NCI-H526 treated with DMSO at 0.1 percent for 48 hours (cell line): ENCODE results near the gene NELL1.
A peak's percentile ranks its signal among the peaks of the same experiment; 100 is the strongest.

ENCODE experiments used
- DNase-seq: peaks from one replicate; lab custom pipeline; 2025; lab: John Stamatoyannopoulos, UW

NELL1 gene

DNA sequence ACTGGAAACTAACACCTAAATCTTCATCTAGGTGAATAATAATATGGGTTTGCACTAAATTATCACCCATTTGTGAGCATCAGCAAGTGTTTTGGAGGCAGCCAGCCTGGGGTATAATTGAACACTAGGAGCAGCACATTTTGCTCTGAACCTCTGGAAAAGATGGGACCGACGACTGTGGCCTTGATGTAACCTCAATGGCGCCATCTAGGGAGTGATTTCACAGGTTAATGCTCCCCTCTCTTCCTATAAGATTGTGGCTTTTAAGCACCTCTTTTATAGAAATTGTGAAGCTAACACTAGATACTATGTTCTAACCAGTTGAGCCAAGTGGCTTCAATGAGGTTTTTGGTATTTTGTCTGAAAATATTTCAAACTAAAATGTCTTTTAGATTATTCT, 203.7 kb downstream of the NELL1 start:
- peak; percentile 80 for DNase-seq

DNA sequence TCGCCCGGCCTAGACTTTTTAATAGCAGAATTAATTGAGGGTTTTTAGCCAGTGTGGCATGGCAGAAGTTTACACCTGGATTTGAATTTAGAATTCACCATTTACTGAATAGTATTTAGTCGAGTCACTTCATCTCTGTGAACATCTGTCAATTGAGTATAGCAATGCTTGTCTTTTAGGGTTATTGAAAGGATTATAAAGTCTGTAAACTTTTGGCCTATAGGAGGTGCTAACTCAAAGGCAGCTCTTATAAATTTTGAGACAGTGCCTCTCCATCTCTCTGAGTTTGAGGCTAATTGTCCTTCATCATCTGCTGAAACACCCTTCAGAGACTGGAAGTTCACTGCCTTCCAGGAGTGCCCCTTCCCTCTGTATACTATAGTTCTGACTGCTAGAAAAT, 205.0 kb downstream of the NELL1 start:
- no peak for DNase-seq

DNA sequence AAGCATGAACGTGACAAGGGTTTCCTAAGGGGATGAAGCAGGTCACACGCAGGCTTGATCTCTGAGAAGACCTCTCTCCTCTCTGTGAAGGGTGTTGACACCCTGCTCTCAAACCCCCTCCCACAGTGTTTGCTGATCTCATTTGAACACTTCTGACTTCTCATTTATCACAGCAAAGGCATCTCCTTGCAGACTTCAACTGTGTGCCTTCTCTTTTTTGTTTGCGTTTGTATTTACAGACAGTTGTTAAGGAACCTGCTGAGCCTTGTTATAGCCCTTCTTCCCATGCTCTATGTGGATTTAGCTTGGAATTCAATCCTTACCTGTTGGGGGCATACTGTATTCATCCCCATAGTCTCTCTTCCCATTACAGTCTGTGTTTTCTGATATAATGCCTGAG, 206.5 kb downstream of the NELL1 start:
- no peak for DNase-seq

DNA sequence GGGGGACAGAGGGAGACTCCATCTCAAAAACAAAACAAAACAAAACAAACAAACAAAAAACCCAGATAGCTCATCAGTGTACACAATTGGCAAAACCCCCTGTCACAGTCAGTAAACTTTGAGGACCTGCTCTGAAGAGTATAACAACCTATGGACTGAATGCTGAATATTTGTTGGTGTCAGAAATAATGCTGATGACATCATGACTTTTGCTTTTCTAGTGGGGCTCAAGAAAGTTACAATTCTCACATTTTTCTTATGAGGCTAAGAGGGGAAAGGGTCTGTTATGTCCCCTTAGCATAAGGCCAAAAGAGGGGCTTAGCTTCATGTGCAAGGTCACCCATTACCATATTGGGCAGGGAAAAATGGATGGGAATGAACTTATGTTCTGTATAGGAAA, 207.4 kb downstream of the NELL1 start:
- no peak for DNase-seq

DNA sequence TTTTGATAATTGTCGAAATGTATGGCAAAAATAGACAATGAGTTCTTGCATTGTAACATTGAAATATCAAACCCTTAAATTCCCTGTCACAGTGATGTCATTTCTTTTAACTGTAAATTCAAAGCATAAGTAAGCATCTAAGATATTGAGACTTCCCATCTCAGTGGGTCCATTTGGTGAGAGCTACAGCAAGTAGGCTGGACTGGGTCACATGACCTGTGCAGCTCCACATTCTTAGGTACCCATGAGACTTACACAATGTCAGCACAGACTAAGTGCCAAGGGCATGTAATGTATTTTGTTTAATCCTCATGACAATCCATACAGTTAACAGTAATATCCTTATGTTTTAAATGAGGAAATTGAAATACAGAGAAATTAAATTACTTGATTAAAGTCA, 210.7 kb downstream of the NELL1 start:
- DNase-seq = no peak

DNA sequence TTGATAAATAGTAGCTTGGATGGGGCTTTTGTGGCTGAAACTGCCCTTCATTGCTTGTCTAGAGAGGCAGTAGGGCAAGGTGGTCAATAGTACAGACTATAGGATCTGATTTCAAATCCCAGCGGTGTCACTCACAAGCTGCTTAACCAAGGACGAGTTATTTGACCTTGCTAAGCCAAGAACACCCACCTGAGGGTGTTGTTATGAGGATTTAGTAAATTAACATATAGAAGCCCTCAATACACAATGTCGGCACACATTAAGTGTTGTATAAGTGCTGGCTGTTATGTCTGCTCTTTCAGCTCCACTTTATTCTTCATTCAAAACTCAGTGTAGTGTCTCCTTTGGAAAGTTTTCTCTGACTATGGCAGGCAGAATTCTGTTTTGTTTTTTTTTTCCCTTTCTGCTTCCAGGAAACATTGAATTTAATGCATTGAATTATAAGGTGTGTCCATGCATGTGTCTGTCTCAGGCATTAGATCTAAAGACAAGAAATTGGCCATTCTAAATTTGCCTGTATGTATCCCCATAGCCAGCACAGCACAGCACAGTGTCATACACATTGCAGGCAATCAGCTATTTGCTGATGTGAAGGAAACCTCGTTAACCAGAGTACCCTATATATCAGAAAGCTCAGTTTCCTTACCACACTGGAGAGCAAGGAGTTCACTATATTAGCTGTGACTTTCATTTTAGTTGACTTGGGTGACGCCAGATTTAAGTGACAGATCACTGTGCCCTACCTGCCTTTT, 212.1 kb downstream of the NELL1 start:
- no peak for DNase-seq

DNA sequence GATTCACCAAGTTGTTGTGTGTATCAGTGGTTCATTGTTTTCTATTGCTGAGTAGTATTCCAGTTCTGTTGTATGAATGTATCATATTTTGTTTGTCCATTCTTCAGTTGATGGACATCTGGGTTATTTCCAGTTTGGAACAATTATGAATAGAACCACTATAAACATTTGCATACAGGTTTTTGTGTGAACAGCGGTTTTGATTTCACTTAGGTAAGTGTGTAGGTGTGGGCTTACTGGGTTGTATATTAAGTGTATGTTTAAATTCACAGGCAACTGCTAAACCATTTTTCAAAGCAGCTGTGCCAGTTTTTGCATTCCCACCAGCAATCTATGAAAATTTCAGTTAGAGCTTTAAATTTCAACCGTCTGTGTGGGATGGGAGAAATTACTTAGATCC, 217.8 kb downstream of the NELL1 start:
- DNase-seq = peak; percentile 86

DNA sequence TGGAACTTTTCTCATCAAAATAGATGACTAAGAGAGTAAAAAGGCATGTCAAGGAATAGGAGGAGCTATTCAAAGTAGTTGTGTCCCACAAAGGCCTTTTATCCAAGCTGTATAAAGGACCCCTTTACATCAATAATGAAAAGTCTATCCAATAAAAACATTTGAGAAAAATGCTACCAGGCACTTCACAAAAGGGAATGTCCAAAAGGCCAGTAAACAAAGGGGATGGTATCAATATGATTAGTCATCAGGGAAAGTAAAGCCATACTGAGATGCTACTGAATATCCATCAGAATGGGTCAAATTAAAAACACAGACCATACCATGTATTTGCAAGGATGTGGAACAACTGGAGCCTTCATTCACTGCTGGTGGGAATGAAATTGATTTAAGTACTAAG, 224.9 kb downstream of the NELL1 start:
- no peak for DNase-seq

DNA sequence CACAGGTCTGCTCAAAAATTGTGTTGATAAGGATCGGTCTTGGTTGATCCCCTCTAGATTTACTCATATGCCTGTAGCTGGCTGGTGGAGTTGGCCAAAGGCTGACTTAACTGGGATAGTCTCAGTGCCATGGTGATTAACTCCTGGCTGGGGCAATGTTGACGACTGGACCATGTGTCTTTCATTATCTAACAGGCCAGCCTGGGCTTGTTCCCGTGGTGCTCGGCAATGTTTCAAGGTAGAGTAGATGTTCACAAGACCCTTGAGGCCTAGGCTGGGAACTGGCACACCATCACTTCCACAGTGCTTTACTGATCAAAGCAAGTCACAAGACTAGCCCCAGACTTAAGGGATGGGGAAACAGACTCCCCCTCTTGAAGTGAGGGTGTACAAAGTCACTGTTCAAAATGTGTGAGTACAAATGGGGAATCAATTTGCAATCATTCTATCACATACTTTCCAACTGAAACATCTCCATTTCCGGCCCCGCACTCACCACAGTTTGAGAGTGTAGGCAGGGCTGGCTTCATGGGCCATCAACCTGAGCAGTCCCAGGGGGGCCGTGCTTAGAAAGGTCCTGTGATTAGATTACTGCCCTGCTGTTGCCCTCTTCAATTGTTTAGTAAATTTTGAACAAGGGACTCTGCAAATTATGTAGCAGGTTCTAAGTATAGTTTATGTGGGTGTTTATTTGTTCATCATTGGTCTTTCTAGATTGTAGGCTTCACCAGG, 240.8 kb downstream of the NELL1 start:
- DNase-seq = no peak

DNA sequence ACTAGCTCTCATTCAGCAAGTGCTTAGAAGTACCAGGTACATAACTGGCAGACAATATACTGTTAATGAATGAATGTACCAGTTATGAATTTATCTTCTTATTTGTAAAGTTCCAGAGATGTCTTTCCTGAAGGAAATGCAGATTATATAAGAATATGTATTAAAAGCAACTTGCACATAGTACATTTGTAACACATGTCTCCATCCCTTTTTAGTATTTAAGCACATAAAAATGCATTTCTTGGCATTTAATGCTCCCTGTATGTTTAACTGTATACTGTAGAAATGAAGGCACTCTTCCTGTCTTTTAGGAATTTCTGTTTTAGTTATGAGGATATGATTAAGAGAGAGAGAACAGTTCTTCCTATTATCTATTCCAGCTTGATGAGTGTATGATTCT, 241.3 kb downstream of the NELL1 start:
- DNase-seq = no peak

DNA sequence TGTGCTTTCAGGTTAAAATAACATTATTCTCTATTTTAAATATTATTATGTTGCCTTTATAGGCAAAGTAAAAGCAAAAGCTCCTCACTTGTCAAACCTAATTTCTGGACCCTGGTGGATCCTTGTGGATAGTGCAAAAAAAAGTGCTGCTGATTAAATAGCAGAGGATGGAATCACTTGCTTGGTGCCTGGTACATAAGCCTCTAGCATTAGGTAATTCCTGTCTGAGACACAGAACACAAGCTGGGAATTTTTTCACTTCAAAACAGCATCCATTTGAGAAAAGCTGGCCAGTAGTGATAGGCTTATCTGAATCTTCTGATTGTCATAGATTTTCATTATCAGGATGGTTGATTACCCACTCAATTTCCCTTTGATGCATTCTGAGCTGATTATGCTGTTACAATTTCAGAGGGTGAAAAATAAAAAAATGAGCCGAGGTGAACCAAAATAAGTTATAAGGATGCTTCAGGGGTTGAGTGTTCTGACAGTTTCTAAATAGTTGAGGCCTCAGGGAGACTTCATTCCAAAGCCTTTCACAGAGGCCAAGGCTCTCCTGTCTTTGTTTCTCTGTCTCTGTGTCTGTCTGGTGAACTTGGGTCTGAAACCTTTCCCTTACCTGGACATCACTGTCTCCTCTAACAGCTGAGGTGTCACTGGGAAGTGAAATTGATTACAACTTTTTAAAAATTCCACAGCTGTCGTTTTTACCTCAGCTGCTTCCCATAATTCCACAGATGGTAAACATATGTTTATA, 242.9 kb downstream of the NELL1 start:
- DNase-seq = no peak

DNA sequence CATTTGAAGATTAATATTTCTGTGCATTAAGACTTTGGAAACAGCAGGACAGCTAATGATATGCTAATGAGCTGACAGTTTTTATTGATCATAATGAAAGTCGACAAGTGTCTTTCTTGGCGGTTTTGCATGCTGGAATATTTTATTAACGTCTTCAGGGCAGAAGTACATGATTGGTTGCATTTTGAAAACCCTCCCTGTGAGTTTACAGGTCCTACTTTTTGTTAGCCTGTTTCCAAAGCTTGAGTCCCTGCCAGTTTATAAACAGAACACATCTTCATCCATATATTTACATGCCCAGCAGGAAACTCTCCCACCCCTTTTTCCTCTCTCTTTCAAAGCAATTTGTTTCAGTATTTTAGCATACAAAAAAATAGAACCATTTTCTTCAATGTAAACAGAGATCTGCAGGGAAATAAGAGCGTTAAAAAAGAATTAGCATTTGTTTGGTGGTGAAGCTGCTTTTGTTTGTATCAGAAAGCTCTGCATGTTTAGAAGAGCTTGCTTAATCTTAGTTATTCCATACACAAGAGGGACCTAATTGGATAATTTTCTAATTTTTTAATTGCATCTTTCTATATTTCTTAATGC, 243.6 kb downstream of the NELL1 start:
- no peak for DNase-seq

DNA sequence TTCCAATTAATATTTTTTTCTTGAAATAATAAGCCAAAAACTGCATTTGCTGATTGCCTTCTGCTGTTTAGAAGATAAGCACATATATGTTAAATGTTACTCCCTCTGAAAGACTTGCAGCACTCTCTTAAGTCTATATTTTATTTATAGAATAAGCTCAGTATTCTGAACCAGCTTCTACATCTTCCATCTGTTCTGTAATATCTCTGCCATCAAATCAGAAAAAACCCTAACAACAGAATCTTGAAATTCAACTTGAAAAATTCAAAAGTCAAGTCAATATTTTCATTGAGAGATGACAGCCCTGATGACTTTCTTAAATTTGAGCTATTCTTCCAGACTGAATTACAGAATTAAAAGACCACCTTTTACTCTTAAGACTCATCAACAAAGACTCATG, 247.9 kb downstream of the NELL1 start:
- DNase-seq = no peak

DNA sequence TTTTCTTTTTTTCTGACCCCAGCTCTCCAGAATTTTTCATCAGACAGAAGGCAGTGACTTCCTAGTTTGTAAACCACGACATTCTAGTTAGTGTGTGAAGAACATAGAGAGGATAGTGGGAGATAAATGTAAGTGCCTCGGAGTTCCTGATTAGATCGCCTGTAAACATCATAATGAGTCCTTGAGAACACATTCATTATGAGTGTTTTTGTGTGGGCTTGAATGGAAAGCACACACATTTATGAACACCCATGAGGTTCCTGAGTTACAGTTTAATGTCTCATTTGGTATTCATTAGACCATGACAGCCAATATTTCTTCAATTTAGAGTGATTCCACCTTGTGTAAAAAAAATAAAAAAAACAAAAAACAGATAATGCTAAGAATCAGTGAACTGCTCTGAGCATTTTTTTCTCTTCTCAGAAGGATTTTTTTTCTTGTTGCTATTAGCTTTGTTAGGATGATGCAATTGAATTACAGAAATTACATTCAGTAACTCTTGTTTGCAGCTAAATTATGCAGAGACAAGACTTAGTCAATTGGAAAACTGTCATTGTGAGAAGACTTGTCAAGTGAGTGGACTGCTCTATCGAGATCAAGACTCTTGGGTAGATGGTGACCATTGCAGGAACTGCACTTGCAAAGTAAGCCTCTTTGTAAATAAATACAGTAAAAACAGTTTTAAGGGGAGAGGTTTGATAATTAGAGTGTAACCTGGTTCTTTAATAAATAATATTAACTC, 257.6 kb downstream of the NELL1 start:
- no peak for DNase-seq

DNA sequence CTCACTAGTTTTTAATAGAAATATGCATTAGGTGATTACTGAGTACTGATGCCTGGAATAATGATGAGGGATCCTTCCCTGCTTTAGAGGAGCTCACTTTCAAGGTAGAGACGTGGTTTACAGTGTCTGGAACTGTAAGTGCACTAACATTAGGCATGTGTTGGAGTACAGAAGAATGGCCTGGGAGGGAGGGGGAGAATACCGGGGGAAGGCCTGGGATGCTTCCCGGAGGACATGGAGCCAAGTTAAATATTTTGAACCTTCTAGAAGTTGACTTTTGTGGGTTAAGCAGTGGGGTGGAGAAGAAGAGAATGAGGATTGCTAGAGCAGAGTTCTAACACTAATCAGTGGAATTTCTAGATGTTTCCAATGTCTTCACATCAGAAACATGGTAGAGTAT, 261.6 kb downstream of the NELL1 start:
- no peak for DNase-seq

DNA sequence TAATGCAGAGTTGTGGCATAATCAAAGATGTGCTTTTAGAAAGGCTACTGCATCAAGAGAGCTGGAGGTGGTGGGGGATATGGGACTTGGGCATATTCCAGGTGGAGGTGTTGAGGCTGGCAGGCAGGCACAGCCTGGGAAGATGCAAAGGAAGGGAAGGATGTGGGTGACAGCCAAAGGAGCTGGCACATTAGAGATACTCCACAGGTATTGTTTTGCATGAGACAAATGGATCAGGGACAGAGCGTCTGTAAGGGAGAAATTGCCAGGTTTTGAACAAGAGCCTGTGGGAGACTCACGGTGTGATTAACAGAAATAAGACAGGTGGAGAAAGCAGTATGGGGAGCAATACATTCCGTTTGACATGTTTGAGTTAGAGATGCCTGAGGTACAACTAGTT, 263.7 kb downstream of the NELL1 start:
- DNase-seq = no peak

DNA sequence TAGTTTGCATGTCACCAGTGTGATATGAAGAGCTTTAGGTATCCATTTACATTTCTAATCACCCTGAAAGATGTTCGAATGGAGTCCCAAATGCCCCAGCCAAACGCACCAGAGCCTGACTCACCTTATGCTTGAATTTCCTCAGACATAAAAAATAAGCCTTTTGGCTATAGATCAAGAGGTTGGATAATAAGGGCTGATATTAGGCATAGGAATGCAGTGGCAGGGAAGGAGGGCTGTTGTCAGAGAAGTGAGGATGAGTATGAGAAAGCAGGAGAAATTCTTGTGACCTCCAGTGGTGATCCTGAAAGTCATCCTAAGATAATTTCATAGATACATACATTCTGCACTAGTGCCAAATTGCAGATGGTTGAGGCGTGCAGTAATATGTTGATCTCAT, 264.6 kb downstream of the NELL1 start:
- DNase-seq = no peak

DNA sequence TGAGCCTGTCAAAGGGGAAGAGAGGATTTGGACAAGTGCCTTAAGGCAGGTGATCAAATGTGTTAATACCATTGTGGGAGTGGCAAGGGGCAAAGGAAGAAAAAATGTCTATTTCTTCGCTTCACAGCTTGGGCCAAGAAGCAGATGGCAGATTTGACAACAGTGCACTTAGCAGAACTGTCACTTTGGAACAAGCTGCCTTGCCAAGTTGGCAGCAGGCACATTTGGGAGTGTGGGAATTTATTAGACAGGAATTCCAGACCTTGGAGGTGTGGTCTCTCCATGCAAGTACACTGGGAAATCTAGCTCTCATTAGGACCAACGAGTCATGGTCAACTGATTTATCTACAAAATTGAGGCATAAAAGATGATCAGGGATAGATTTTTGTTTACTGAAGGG, 265.1 kb downstream of the NELL1 start:
- no peak for DNase-seq

DNA sequence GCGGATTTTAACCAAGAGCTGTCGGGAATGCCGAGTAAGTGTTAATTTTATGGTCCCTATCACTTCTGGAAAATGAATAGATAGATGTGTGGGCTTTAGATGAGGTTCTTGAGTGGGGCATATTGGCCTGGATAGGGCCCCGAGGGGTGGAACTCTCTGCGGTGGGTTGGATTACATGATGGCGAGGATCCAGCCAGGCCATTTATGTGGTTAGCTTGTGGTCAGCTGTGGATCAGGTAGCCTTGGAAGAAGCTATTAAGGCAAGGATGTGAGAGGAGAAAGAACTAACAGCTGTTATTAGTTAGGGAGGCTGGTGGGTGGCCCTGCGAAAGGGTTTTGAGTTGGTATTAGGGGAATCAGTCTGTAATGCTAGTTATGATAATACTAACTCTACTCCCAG, 268.4 kb downstream of the NELL1 start:
- no peak for DNase-seq

DNA sequence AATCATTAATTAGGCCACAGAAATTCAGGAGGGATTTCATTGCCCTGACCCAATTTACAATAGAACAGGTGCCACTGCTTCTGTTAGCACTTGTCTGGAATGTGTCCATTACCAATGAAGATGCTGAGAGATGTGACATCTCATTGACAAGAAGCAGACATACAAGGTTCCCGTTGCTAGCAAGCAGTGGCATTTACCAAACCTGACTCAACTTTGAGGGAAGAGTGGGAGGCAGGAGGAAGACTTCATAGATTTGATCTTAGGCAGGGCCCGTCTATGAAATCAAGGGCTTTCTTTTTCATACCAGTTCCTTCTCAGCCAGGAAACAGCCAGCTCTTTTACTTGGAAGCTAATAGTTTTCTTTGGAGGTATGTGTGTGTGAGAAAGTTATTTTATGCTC, 280.2 kb downstream of the NELL1 start:
- DNase-seq = no peak

DNA sequence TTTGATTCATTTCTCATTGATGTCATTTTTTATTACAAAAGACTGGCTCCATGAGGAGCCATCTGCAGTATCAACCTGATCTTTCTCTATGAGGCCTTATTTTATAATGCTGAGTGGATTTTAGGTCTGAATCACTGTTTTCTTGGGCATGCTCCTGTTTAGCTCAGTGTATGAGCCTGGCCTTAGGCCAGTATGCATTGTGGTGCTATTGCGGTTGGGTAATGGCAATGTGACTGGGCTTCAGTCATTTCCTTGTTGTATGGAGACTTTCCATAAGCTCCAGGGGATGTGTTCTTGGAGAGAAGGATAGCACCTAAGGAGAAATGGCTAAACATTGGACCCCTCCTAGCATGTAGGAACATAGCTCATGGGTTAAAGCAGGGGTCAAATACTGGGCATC, 293.2 kb downstream of the NELL1 start:
- DNase-seq = no peak

DNA sequence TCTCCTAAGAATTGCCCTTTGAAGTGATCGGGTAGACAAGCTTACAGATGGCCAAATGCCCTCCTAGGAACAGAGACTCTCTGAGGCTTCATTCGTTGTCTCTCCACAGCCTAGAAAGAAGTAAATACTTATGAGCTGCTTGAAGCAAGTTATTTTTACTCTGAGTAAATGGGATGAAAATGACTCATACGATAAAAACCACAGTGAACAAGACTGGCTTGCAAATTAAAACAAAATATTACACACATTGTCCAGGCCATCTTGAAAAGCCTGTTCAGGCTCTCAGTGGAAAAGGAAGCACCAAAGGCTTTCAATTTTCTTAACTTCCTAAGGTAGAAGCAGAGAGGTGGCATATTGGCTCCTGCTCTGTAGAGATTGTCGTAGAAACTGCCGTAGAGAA, 294.2 kb downstream of the NELL1 start:
- no peak for DNase-seq
